Measurements from ENCODE around the gene PRR5L. TPM values are rescaled to one million over a fixed set of nuclear protein-coding genes. Genes with fewer than 3 reads are reported as not detected.
"Not testable (repeated sequence)": the region's sequence is repeated elsewhere in the genome, so short reads cannot be mapped to it uniquely, and the experiment has no call there.

PRR5L gene
- total RNA-seq, 4 donors from 2014 or later, result 4.7 to 11.5 (median 6.0) TPM

DNA sequence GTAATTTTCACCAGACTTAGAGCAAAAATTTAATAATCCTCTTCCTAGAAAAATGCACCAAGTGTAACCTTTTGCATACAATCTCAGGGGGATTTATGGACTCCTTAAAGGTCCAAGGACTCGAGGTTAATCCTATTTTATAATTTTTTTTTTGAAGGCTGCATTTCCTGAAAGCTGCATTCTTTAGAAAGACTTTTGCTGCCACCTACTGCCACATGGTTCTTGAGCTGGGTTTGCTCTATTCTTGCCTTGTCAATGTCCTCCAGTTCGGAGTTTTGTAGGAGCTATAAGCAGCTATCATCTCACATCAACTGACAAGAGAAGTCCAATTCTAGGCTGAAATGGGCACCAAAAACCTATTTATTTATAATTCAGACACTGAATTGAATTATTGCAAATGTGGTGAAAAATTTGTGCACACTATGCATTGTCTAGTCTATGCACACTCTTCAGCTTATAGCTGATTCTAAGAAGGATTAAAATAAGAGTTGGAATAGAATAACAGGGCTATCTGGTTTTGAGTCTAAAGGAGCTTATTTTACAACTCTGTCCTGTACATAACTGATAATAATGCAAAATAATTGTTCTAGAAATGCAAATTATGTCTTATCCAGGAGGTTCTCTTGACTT, 182.7 kb downstream of the PRR5L start:
- Histone ChIP-seq H3K4me1 (no peaks in the 10 kb centered on the region), H3K9me3 (no peaks in the 10 kb centered on the region), H3K36me3 (no peaks in the 10 kb centered on the region), H3K27ac (no peak overlapping the region), H3K4me3 (replicated peaks in 1 of 3) (no peak overlapping the region), H3K27me3 (no peaks in the 10 kb centered on the region)
- 34 to 41% methylated on average over 2 of the region's 2 CpGs for WGBS, 2 donors
- intact Hi-C loops (cut with DNase I), result loop anchor here (10.0 kb wide), 1 partner anchor 174 kb away; no protein-coding TSS in a partner anchor
- DNase-seq, result no peak
- TF ChIP-seq, protein P1, sequence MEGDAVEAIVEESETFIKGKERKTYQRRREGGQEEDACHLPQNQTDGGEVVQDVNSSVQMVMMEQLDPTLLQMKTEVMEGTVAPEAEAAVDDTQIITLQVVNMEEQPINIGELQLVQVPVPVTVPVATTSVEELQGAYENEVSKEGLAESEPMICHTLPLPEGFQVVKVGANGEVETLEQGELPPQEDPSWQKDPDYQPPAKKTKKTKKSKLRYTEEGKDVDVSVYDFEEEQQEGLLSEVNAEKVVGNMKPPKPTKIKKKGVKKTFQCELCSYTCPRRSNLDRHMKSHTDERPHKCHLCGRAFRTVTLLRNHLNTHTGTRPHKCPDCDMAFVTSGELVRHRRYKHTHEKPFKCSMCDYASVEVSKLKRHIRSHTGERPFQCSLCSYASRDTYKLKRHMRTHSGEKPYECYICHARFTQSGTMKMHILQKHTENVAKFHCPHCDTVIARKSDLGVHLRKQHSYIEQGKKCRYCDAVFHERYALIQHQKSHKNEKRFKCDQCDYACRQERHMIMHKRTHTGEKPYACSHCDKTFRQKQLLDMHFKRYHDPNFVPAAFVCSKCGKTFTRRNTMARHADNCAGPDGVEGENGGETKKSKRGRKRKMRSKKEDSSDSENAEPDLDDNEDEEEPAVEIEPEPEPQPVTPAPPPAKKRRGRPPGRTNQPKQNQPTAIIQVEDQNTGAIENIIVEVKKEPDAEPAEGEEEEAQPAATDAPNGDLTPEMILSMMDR (IDR thresholded peaks at IDR 0.05), result peak in 3 of 6 experiments; percentile 9 to 38 (median 32)
- TF ChIP-seq POLR2A (IDR thresholded peaks at IDR 0.05), result no peak

DNA sequence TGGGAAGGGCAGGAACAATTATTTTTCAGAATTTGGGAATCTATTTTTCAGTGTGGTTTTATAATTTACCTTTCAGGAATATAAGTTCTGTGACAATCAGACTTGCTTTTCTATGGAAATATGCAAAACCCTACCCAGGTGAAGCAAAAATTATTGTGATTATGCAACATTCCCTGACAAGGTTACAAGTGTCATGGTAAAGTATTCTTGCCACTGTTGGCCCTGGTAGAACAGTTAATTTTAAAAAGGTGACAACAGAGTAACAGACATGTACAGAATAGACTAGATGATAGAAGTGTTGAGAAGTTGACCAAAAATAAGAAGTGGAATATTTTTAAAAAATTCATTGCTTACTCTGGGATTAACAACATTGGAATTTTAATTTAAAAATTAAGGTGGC, 184.7 kb downstream of the PRR5L start:
- DNase-seq, result no peak
- intact Hi-C loops (cut with DNase I), result no loop called here
- TF ChIP-seq POLR2A (IDR thresholded peaks at IDR 0.05), result no peak
- TF ChIP-seq, protein P1 (IDR thresholded peaks at IDR 0.05), result no peak

DNA sequence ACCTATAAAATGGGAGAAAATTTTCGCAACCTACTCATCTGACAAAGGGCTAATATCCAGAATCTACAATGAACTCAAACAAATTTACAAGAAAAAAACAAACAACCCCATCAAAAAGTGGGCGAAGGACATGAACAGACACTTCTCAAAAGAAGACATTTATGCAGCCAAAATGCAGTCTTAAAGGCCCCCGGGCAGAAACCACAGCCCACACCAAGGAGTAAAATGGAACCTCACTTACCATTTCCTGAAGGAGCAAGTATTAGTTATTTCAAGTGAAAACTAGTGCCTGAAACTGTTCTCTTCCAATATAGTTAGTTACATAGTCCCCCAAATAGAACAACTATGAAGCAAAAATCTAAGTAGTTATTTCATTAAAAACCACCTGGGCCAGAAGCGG, 187.0 kb downstream of the PRR5L start:
- H3K9me3 ChIP-seq; H3K4me3 ChIP-seq (replicated peaks in 1 of 3); intact Hi-C loops (cut with DNase I); H3K27ac ChIP-seq; DNase-seq; H3K36me3 ChIP-seq; H3K4me1 ChIP-seq; H3K27me3 ChIP-seq: not testable (repeated sequence)
- 94 to 97% methylated on average over 3 of the region's 4 CpGs for WGBS, 2 donors

More for the DNA sequence above, 184.7 kb downstream of the PRR5L start:
- Histone ChIP-seq H3K27me3 (no peaks in the 10 kb centered on the region), H3K4me1 (no peaks in the 10 kb centered on the region), H3K36me3 (peaks cover 2 to 8% of the 10 kb centered on the region in 2 donors), H3K4me3 (replicated peaks in 1 of 3) (no peak overlapping the region), H3K27ac (no peak overlapping the region), H3K9me3 (no peaks in the 10 kb centered on the region)

DNA sequence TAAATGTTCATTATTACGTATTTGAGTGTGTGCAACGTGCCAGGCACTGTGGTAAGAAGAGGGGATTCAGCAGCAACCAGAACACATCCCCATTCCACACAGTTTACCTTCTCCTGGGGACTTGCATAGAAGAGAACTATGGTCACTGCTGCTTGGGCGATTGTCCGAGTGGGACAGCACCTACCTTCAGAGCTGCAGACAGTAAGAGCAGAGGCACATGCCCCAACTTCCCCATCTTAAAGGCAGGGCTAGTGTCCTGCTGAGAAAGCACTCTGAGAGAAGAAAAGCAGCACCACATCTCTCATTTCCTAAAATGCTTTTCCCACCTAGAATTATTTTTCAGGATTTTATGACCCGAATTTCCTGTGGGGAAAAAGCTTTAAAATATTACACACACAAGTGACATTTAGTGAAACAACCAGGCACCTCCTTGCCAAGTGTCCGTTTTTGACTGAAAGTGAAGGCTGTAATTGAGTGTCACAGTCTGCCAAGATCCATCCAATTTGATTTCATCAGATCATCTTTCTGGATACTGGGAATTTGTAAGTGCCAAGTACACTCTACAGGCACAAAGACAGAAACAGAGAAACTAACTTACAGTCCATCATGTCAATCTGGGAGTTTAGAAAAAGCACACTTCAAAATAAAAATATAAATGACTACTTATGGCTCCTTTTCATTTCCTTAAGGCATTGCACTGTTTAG, 189.4 kb downstream of the PRR5L start:
- peaks cover 14 to 19% of the 10 kb centered on the region in 2 donors for H3K36me3 ChIP-seq
- 82 to 84% methylated on average over 6 of the region's 6 CpGs for WGBS, 2 donors
- intact Hi-C loops (cut with DNase I), result no loop called here
- H3K4me1 ChIP-seq, result no peaks in the 10 kb centered on the region
- H3K9me3 ChIP-seq, result no peaks in the 10 kb centered on the region
- TF ChIP-seq, protein P1 (IDR thresholded peaks at IDR 0.05), result no peak
- TF ChIP-seq POLR2A (IDR thresholded peaks at IDR 0.05), result no peak
- no peaks in the 10 kb centered on the region for H3K27me3 ChIP-seq
- DNase-seq, result no peak
- H3K27ac ChIP-seq, result no peak overlapping the region
- H3K4me3 ChIP-seq (replicated peaks in 1 of 3), result no peak overlapping the region

DNA sequence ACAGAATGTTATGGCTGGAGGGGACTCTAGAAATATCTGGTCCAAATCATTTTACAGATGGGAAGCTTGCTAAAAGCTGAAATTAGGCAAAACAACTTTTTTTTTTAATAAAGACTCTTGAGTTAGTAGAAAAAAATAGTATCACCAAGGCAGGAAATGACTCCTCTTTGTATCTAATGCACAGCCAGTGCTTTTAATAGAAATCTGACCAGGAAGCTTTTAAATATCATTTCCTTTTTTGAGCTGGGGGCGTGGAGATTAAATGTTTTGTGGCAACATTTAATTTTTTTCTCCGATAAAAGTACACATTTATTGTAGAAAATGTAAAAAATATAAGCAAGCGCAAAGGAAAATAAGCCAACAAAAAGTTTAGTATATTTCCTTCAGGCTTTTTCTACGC, 191.5 kb downstream of the PRR5L start:
- no peak overlapping the region for H3K4me3 ChIP-seq (replicated peaks in 1 of 3)
- H3K4me1 ChIP-seq, result no peaks in the 10 kb centered on the region
- no peaks in the 10 kb centered on the region for H3K27me3 ChIP-seq
- peaks cover 14 to 29% of the 10 kb centered on the region in 2 donors for H3K36me3 ChIP-seq
- peak overlapping the region in 2 of 3 donors; percentile 25 to 35 for H3K27ac ChIP-seq
- no peaks in the 10 kb centered on the region for H3K9me3 ChIP-seq
- no peak for TF ChIP-seq POLR2A (IDR thresholded peaks at IDR 0.05)
- TF ChIP-seq, protein P1 (IDR thresholded peaks at IDR 0.05), result no peak
- no peak for DNase-seq
- WGBS, 2 donors, result 70 to 77% methylated on average over 4 of the region's 4 CpGs
- intact Hi-C loops (cut with DNase I), result no loop called here

All from thyroid gland (tissue), 4 donors.